GM18867 (cell line): ENCODE measurements around the gene VTCN1.
A peak's percentile ranks its signal among the peaks of the same experiment; 100 is the strongest.
"Not testable (repeated sequence)": the region's sequence is repeated elsewhere in the genome, so short reads cannot be mapped to it uniquely, and the experiment has no call there.

Experiments
- ATAC-seq: cut with Tn5 transposase; IDR thresholded peaks from one replicate; pipeline ENCODE4 v1.9.1; 2021; ENCODE audit warnings: mild to moderate bottlenecking, moderate library complexity; ENCODE audit not compliant: unreplicated experiment

The VTCN1 gene

GRCh38 chr1:117128323-117129079 is 82.2 kb downstream of the VTCN1 start:
- ATAC-seq: no peak

DNA sequence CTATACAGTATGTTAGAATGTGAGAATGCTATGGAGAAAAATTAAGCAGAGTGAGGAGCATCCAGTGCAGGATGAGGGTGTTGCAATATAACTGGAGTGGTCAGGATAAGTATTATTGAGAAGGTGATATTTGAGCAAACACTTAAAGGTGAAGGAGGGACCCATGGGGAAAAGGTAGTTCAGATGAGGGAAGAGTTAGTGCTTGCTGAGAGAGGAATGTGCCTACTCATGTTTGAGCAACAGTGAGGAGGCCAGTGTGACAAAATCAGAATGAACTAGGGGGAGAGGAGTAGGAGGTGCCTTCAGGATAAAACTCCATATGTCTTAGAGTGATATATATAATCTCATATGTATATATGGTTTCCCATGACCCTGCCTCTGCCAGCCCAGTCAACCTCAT is 82.9 kb downstream of the VTCN1 start:
- ATAC-seq: no peak

GRCh38 chr1:117124661-117125060 is 86.1 kb downstream of the VTCN1 start:
- ATAC-seq: no peak

- no peak for ATAC-seq
These were observed 87.5 kb downstream of the VTCN1 start for GRCh38 chr1:117123274-117123673.

GRCh38 chr1:117122330-117123025 is 88.2 kb downstream of the VTCN1 start:
- ATAC-seq: no peak

DNA sequence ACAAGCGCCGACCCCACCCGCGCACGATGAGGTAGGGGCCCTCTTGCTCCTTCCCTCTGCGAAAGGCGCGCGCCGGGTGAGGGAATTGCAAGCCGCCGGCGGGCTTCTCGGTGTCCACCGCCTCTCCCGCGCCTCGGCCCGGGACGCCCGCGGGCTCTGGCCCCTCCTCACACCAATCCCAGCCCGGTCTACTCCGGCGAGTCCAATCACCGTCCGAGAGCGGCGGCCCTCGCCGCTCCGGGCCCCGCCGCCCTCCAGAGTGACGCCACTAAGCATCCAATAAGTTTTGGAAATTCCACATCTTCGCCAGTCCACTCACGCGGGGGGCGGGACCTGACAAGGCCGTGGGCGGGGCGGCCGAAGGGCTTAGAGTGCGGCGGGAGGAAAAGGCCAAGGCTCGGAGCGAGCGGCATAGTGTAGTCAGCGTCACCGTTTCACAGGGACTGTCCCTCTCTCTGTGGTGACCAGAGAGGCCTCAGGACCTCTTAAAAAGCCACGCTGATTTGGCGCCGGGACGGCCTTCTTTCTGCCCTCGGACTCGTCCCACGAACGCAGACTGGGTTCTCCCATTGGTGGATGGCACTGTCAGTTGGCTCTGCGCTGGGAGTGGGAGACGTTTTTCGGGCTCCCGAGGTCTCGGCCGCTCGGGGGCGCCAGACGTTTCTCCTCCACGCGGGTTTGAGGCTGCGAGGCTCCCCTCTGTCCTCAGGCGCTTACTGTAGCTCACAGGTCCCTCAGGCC is 89.0 kb downstream of the VTCN1 start, which contains the start of gene TRIM45:
TRIM45 (minus strand) TSS at position 161 of the 741 bp plus-strand sequence. CDS start 548 bp downstream, outside the sequence.
- peak; percentile 90 for ATAC-seq

DNA sequence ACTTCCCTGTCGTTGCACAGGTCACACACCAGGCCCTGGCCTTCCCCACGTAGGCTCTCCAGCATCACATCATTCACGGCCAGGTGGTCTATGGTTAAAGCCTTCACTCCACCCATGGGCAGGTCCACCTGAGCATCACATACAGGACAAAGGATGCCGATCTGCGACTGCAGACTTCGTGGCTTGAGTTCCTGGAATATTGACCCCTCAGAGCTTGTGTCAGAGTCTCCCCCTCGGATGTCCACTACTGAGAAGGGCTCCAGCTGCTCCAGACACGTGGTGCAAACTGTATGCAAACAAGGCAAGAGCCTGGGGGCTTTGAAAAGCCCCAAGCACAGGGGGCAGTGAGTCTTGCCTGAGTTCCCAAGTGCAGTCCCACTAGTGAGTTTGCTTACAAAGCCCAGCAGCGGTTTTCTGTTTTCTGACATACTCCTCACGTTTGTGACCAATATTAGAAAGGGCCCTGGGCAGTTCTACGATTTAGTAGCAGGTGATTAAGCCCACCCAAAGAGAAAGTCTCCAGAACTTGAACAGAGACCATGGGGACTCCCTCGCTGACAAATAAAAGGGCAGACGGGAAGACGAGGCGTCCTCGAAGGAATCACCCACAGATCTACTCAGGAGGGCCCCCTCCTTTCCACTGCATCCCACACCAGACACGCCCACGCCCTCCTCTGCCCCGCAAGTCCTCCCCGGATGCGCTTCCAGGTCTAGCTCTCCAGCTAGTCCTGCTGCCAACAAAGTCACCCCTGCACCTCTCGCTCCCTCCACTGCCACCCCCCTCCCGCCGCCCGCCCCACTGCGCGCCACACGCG is 89.7 kb downstream of the VTCN1 start:
- no peak for ATAC-seq

GRCh38 chr1:117119144-117119543 is 91.6 kb downstream of the VTCN1 start:
- ATAC-seq: not testable (repeated sequence)

DNA sequence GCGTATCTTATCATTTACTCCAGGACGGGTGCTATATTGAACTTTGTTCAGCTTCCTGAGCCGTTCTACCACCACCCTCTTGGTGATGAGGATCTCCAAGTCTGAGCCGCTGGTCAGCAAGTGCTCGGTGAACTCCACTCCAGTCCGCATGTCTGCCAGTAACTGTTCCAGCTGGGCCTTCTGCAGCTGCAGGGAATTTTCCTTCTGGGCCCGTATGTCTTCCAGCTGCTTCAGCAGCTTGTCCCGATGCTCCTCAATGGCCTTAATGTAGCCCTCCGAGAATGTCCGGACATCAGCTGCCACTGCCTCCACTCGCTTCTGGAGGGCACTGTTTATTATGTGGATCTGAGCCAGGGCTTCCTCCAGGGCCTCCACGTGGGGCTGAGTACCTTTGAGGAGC is 92.6 kb downstream of the VTCN1 start:
- no peak for ATAC-seq

GRCh38 chr1:117117697-117118096 is 93.0 kb downstream of the VTCN1 start:
- ATAC-seq: no peak

- ATAC-seq: no peak
These were observed 94.0 kb downstream of the VTCN1 start for GRCh38 chr1:117116784-117117130.

- ATAC-seq: no peak
These were observed 94.5 kb downstream of the VTCN1 start for GRCh38 chr1:117116090-117116783.

GRCh38 chr1:117114877-117115276 is 95.8 kb downstream of the VTCN1 start:
- ATAC-seq: no peak

GRCh38 chr1:117113199-117113598 is 97.5 kb downstream of the VTCN1 start:
- ATAC-seq: no peak

- ATAC-seq: no peak
These were observed 98.5 kb downstream of the VTCN1 start for GRCh38 chr1:117112047-117112717.

GRCh38 chr1:117110774-117111173 is 100.0 kb downstream of the VTCN1 start:
- no peak for ATAC-seq

- no peak for ATAC-seq
These were observed 103.4 kb downstream of the VTCN1 start for GRCh38 chr1:117107364-117107763.

DNA sequence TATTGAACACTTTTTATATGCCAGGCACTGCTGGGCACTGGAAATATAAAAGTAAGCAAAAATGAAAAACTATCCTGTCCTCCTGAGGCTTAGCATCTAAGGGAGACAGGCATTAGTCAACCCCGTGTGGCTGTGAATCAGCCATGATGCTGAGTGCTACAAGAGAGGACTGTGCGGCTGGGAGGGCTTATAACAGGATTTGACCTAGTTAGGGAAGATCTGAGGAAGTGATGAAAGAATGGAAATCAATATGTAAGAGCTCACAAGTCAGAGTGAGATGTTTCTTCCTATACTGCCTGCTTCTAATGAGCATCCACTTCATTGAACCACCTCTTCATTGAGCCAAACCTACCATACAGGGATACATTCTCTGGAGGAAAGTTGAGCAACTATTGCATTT is 104.2 kb downstream of the VTCN1 start:
- no peak for ATAC-seq

DNA sequence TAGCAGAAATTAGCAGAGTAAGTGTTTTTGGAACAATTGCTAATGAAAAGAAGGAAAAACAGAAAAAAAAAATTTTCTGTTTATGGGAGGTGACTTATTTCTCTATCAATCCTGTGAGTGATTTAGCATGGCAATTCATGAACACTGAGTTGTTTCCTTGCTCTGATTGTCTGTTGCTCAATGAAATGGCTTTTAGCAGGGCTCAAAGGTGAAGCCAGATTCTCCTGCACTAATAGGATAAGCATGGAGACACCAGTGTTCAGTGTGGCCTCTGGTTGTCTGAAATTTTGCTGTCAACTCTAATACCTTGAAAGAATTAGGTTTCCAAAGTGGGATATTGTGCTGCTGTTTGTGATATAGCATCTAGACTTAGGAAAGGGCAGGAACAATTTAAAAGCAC is 105.0 kb downstream of the VTCN1 start:
- no peak for ATAC-seq

GRCh38 chr1:117104986-117105385 is 105.7 kb downstream of the VTCN1 start:
- no peak for ATAC-seq
